C4-2B (cell line): ENCODE measurements around the gene CNPY4.

Source experiments
- CTCF ChIP-seq: fragments of 450-650 bp; conservative IDR thresholded peaks from 2 replicates; pipeline ENCODE4 v1.5.1; 2017; ENCODE audit warnings: mild to moderate bottlenecking
- ZFX ChIP-seq: fragments of 450-650 bp; IDR thresholded peaks from 2 replicates; pipeline ENCODE4 v1.6.1; 2017

- TF ChIP-seq CTCF (no peak), ZFX (no peak)
Measured at GRCh38 chr7:100111156-100111555, 8.3 kb upstream of the CNPY4 start.
